Colonic mucosa (tissue), 4 donors: ENCODE measurements around the gene ZSCAN2. TPM values are rescaled to one million over a fixed set of nuclear protein-coding genes. Genes with fewer than 3 reads are reported as not detected.

Experiments used
- DNase-seq: peaks from one replicate; pipeline ENCODE4 v3.0.0-alpha.2; 2020
- H3K27ac ChIP-seq: fragments of 200-600 bp; one replicate; pipeline ENCODE4 v1.8.0; 2021
- H3K27me3 ChIP-seq: fragments of 200-600 bp; one replicate; pipeline ENCODE4 v1.8.0; 2021
- H3K36me3 ChIP-seq: fragments of 200-600 bp; one replicate; pipeline ENCODE4 v1.8.0; 2021
- H3K4me1 ChIP-seq: fragments of 200-600 bp; one replicate; pipeline ENCODE4 v1.8.0; 2021; ENCODE audit warnings: mild to moderate bottlenecking
- H3K4me3 ChIP-seq: fragments of 200-600 bp; one replicate; pipeline ENCODE4 v1.8.0; 2021
- H3K9ac ChIP-seq, 2 donors: one replicate each; pipeline ENCODE4 v1.7.0; 2013; ENCODE audit warnings: control low read depth in 2 of 2, low read depth in 2 of 2, low read length in 2 of 2
- H3K9me3 ChIP-seq: fragments of 200-600 bp; one replicate; pipeline ENCODE4 v1.8.0; 2021
- CTCF ChIP-seq: fragments of 200-600 bp; IDR thresholded peaks from one replicate; pipeline ENCODE4 v1.8.0; 2022; ENCODE audit warnings: antibody characterized with exemption, mild to moderate bottlenecking
- intact Hi-C: fragments of 100-400 bp; cut with DNase I; formaldehyde crosslinking; loops from one replicate; pipeline ENCODE4 v1.14.1; 2022
- total RNA-seq, 2 donors: library from RNA; stranded (reverse); fragmentation: NEBNext Ultra II Directional in 1 of 2; extraction: Animal tissue kit (Norgen Biotek cat#: 25700) in 1 of 2; gene quantifications; one replicate each; pipeline ENCODE4 v1.2.1, GENCODE V29; 2021
- donor health status: healthy.
- donor health status: DM: no; HTN: no; CAD: no.
- donor health status: DM: no; HTN: no; CAD: no.

The ZSCAN2 gene
- total RNA-seq, 2 donors from 2014 or later: 6.3 to 6.4 TPM

GRCh38 chr15:84620626-84621025 is 19.8 kb downstream of the ZSCAN2 start:
- no peak for DNase-seq

GRCh38 chr15:84621358-84621979 is 20.7 kb downstream of the ZSCAN2 start:
- peaks cover 10% of the 10 kb centered on the region for H3K9me3 ChIP-seq
- H3K36me3 ChIP-seq: no peaks in the 10 kb centered on the region
- no peaks in the 10 kb centered on the region for H3K4me1 ChIP-seq
- intact Hi-C loops: no loop called here
- no peak overlapping the region for H3K27ac ChIP-seq
- H3K4me3 ChIP-seq: no peak overlapping the region
- H3K9ac ChIP-seq: no peak overlapping the region
- no peak for TF ChIP-seq CTCF
- DNase-seq: no peak
- no peaks in the 10 kb centered on the region for H3K27me3 ChIP-seq

More at GRCh38 chr15:84620626-84621025, 19.8 kb downstream of the ZSCAN2 start:
- no peak for TF ChIP-seq CTCF
- Histone ChIP-seq H3K27ac (no peak overlapping the region), H3K9me3 (peaks cover 10% of the 10 kb centered on the region), H3K27me3 (no peaks in the 10 kb centered on the region), H3K4me3 (no peak overlapping the region), H3K9ac (no peak overlapping the region), H3K4me1 (no peaks in the 10 kb centered on the region), H3K36me3 (no peaks in the 10 kb centered on the region)
- intact Hi-C loops: no loop called here

GRCh38 chr15:84624359-84624758 is 23.6 kb downstream of the ZSCAN2 start:
- no peak for TF ChIP-seq CTCF
- Histone ChIP-seq H3K27me3 (no peaks in the 10 kb centered on the region), H3K9ac (no peak overlapping the region), H3K36me3 (no peaks in the 10 kb centered on the region), H3K9me3 (peaks cover 10% of the 10 kb centered on the region), H3K4me1 (no peaks in the 10 kb centered on the region), H3K27ac (no peak overlapping the region), H3K4me3 (no peak overlapping the region)
- intact Hi-C loops: no loop called here
- DNase-seq: no peak

- H3K36me3 ChIP-seq: no peaks in the 10 kb centered on the region
These were observed 24.3 kb downstream of the ZSCAN2 start for GRCh38 chr15:84625123-84625522.

GRCh38 chr15:84629033-84629432 is 28.2 kb downstream of the ZSCAN2 start:
- H3K27me3 ChIP-seq: no peaks in the 10 kb centered on the region
- intact Hi-C loops: no loop called here
- H3K27ac ChIP-seq: no peak overlapping the region
- no peak overlapping the region for H3K4me3 ChIP-seq
- no peak overlapping the region for H3K9ac ChIP-seq
- peaks cover 12% of the 10 kb centered on the region for H3K4me1 ChIP-seq
- DNase-seq: no peak
- no peak for TF ChIP-seq CTCF
- H3K9me3 ChIP-seq: no peaks in the 10 kb centered on the region
- no peaks in the 10 kb centered on the region for H3K36me3 ChIP-seq

More at GRCh38 chr15:84625123-84625522, 24.3 kb downstream of the ZSCAN2 start:
- DNase-seq: no peak
- no peak for TF ChIP-seq CTCF
- Histone ChIP-seq H3K27ac (no peak overlapping the region), H3K27me3 (no peaks in the 10 kb centered on the region), H3K4me1 (no peaks in the 10 kb centered on the region), H3K4me3 (no peak overlapping the region), H3K9ac (no peak overlapping the region), H3K9me3 (peaks cover 10% of the 10 kb centered on the region)
- intact Hi-C loops: no loop called here
